Measurements from ENCODE around the gene LIG1.

DNA sequence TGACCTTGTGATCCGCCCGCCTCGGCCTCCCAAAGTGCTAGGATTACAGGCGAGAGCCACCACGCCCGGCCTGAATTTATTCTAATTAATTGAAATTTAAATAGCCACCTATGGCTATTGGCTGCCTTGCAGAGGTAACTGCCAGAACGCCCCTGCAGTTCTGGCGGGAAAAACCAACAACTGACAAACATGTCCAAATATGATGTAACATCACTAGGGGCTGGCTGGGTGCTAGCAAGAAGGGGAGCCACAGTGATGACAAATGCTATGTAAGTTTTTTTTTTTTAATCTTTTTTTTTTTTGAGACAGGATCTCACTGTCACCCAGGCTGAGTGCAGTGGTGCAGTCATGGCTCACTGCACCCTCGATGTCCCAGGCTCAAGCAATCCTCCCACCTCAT, 13.2 kb upstream of the LIG1 start:
- TF ChIP-seq POLR2A (IDR thresholded peaks at IDR 0.05) = no peak
- TF ChIP-seq, protein P1, sequence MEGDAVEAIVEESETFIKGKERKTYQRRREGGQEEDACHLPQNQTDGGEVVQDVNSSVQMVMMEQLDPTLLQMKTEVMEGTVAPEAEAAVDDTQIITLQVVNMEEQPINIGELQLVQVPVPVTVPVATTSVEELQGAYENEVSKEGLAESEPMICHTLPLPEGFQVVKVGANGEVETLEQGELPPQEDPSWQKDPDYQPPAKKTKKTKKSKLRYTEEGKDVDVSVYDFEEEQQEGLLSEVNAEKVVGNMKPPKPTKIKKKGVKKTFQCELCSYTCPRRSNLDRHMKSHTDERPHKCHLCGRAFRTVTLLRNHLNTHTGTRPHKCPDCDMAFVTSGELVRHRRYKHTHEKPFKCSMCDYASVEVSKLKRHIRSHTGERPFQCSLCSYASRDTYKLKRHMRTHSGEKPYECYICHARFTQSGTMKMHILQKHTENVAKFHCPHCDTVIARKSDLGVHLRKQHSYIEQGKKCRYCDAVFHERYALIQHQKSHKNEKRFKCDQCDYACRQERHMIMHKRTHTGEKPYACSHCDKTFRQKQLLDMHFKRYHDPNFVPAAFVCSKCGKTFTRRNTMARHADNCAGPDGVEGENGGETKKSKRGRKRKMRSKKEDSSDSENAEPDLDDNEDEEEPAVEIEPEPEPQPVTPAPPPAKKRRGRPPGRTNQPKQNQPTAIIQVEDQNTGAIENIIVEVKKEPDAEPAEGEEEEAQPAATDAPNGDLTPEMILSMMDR (IDR thresholded peaks at IDR 0.05) = no peak
- no peak for TF ChIP-seq EP300 (IDR thresholded peaks at IDR 0.05)
